Suprapubic skin (tissue), 4 donors: Measurements from ENCODE around the gene CHST13. TPM values are rescaled to one million over a fixed set of nuclear protein-coding genes. Genes with fewer than 3 reads are reported as not detected.

Experiments used
- DNase-seq, 2 donors: peaks; one replicate each; pipeline ENCODE4 v3.0.0-alpha.2; 2019; ENCODE audit warnings: low spot score in 2 of 2
- H3K27ac ChIP-seq: fragments of 200-600 bp; sonication (generic); one replicate; pipeline ENCODE4 v1.5.1; 2019
- H3K27me3 ChIP-seq: fragments of 200-600 bp; sonication (generic); one replicate; pipeline ENCODE4 v1.5.1; 2019
- H3K36me3 ChIP-seq: fragments of 200-600 bp; sonication (generic); one replicate; pipeline ENCODE4 v1.5.1; 2019
- H3K4me1 ChIP-seq: fragments of 200-600 bp; sonication (generic); one replicate; pipeline ENCODE4 v1.5.1; 2019
- H3K4me3 ChIP-seq: fragments of 200-600 bp; sonication (generic); one replicate; pipeline ENCODE4 v1.5.1; 2019; ENCODE audit warnings: mild to moderate bottlenecking
- H3K9me3 ChIP-seq: fragments of 200-600 bp; sonication (generic); one replicate; pipeline ENCODE4 v1.5.1; 2019
- EP300 ChIP-seq: sonication (generic); formaldehyde crosslinking; IDR thresholded peaks from one replicate; pipeline ENCODE4 v1.6.1; 2017; ENCODE audit warnings: antibody characterized with exemption
- POLR2A ChIP-seq, 2 donors: fragments of 450-650 bp; IDR thresholded peaks; one replicate each; pipeline ENCODE4 v1.6.1; 2017; ENCODE audit warnings: antibody characterized with exemption in 2 of 2, mild to moderate bottlenecking in 2 of 2, moderate library complexity in 2 of 2
- POLR2AphosphoS5 ChIP-seq, 3 donors: sonication (generic); formaldehyde crosslinking; IDR thresholded peaks; one replicate each; pipeline ENCODE4 v1.6.1; 2017; ENCODE audit warnings: antibody characterized with exemption in 3 of 3
- WGBS: methylation state at CpG from one replicate; pipeline ENCODE4 v1.1.5; 2018; 5-methylcytosine and 5-hydroxymethylcytosine counted together
- total RNA-seq, 4 donors: library from RNA; depleted of rRNA; stranded (reverse); fragments of >200 nt; gene quantifications; one replicate each; pipeline ENCODE4 v1.1.0, GENCODE V29; 2016
- TF ChIP-seq, protein P1 (sequence below), 2 donors: fragments of 200-600 bp in 1 of 2; fragments of 450-650 bp in 1 of 2; sonication (generic) in 1 of 2; IDR thresholded peaks; one replicate each; pipeline ENCODE4 v1.5.1; 2016 to 2019; ENCODE audit warnings: antibody characterized with exemption in 2 of 2, mild to moderate bottlenecking in 1 of 2, moderate library complexity in 1 of 2

CHST13 gene
- total RNA-seq, 4 donors from 2014 or later, result not detected

DNA sequence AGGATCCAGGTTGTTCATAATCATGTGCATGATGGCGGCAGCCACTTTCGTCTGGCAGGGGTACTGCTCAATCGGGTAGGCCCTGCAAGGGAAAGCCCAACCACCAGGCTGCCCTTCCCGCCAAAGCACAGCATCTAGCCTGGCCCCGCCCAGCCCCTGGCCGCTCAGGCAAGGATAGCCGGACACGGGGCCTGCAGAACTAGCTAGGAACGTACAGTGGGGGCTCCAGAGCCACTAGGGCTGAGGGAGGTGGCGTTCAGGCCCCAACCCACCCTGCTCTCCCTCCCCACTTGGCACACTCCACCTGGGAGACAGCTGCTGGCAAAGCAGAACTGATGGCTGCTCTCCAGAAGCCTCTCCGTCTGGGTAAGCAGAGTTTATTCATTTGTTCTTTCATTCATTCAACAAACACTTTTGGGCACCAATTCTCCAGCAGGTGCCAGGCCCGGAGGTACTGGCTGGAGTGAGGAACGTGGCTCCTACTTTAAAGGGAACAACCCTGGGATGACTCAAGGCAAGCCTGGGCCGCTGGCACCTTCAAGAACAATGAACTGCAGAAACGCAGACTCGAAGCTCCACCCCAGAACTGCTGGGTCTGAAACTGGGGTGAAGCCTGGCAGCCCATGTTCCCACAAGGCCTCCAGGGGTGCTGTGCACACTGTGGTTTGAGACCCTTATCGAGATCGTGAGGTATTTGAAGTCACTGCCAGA lies 14.2 kb upstream of the CHST13 start:
- no peak overlapping the region for H3K27ac ChIP-seq
- TF ChIP-seq POLR2A (IDR thresholded peaks at IDR 0.05), result no peak
- TF ChIP-seq, protein P1, sequence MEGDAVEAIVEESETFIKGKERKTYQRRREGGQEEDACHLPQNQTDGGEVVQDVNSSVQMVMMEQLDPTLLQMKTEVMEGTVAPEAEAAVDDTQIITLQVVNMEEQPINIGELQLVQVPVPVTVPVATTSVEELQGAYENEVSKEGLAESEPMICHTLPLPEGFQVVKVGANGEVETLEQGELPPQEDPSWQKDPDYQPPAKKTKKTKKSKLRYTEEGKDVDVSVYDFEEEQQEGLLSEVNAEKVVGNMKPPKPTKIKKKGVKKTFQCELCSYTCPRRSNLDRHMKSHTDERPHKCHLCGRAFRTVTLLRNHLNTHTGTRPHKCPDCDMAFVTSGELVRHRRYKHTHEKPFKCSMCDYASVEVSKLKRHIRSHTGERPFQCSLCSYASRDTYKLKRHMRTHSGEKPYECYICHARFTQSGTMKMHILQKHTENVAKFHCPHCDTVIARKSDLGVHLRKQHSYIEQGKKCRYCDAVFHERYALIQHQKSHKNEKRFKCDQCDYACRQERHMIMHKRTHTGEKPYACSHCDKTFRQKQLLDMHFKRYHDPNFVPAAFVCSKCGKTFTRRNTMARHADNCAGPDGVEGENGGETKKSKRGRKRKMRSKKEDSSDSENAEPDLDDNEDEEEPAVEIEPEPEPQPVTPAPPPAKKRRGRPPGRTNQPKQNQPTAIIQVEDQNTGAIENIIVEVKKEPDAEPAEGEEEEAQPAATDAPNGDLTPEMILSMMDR (IDR thresholded peaks at IDR 0.05), result no peak
- no peak for TF ChIP-seq POLR2AphosphoS5 (IDR thresholded peaks at IDR 0.05)
- no peak for TF ChIP-seq EP300

DNA sequence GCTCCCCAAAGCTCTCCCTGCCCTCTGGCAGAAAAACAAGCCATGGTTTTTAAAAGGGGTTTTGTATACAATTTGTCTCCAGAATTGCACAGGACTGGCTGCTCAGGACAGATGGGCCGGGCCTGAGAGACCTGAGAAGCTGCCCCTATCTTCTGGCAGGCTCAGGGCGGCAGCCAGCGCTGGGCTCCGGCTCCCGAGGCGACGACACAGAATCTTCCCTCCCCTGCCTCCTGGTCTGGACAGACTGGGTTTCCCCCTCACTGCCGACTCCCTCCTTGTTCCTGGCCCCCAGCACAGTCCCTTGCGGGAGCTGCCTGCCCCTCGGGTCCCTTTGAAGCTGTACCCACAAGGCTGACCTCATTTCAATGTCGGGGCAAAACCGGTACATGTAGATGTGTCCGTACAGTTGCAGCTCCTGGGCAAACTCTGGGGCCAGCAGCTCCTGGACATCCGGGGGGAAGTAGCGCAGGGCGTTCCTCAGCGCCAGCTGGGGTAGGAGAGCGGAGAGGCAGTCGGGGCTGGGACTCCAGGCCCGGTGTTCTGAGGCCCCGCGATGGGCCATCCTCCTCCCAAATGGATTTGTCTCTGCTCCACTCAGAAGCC lies 13.5 kb upstream of the CHST13 start:
- Histone ChIP-seq H3K27ac (no peak overlapping the region), H3K4me3 (no peak overlapping the region), H3K36me3 (no peaks in the 10 kb centered on the region), H3K27me3 (peaks cover 7% of the 10 kb centered on the region), H3K9me3 (no peaks in the 10 kb centered on the region), H3K4me1 (peaks cover 5% of the 10 kb centered on the region)
- WGBS, result 87% methylated on average over 3 of the region's 22 CpGs
- no peak for TF ChIP-seq POLR2AphosphoS5 (IDR thresholded peaks at IDR 0.05)
- no peak for TF ChIP-seq POLR2A (IDR thresholded peaks at IDR 0.05)
- no peak for TF ChIP-seq EP300
- TF ChIP-seq, protein P1 (IDR thresholded peaks at IDR 0.05), result no peak
- peak in 1 of 2 donors; percentile 21 for DNase-seq

More for the DNA sequence above, 14.2 kb upstream of the CHST13 start:
- no peak overlapping the region for H3K4me3 ChIP-seq
- WGBS, result 48% methylated on average over 11 of the region's 18 CpGs
- DNase-seq, result peak in 1 of 2 donors; percentile 51
- peaks cover 5% of the 10 kb centered on the region for H3K4me1 ChIP-seq
- H3K9me3 ChIP-seq, result no peaks in the 10 kb centered on the region
- no peaks in the 10 kb centered on the region for H3K36me3 ChIP-seq
- peaks cover 9% of the 10 kb centered on the region for H3K27me3 ChIP-seq

DNA sequence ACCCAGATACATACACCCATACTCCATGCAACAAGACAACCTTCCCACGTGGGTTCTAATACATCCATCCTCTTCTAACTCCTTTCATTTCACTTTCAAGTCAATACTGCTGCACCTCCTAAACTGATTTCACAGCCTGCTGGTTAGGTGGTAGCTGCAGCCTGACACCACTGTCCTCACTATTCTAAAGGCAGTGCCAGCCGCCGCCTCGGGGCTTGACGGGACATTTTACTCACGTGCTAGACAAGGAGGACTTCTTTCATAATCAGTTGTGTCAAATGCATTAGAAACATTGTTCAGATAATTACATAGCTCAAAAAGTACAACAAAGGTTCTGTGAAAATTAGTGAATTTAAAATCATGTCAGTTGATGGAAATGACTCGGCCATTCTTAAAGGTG lies 12.7 kb upstream of the CHST13 start:
- H3K36me3 ChIP-seq, result no peaks in the 10 kb centered on the region
- peaks cover 5% of the 10 kb centered on the region for H3K4me1 ChIP-seq
- no peaks in the 10 kb centered on the region for H3K9me3 ChIP-seq
- DNase-seq, result no peak
- H3K4me3 ChIP-seq, result no peak overlapping the region
- peaks cover 2% of the 10 kb centered on the region for H3K27me3 ChIP-seq
- WGBS, result 71% methylated on average over 7 of the region's 7 CpGs
- H3K27ac ChIP-seq, result no peak overlapping the region
- TF ChIP-seq EP300, result no peak
- TF ChIP-seq, protein P1 (IDR thresholded peaks at IDR 0.05), result no peak
- no peak for TF ChIP-seq POLR2A (IDR thresholded peaks at IDR 0.05)
- TF ChIP-seq POLR2AphosphoS5 (IDR thresholded peaks at IDR 0.05), result no peak

DNA sequence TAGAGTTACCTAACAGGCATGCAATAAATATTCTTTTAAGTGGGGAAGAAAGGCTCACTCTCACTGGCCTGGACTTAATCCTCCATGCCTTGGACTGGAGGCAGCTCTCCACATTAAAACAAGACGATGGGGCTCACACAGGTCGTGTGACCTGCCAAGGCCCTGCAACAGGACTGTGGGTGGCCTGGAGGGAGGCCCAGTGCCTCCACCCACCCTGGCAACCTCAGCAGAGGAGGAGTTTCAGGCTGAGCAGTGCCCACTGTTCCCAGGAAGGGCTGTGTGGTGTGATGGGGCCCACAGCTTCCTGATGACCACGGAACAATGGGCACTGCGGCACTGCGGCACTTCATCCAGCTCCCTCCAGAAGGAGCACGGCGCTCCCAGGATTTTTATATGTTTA lies 11.9 kb upstream of the CHST13 start:
- 69% methylated on average over 7 of the region's 7 CpGs for WGBS
- Histone ChIP-seq H3K36me3 (no peaks in the 10 kb centered on the region), H3K4me1 (peaks cover 5% of the 10 kb centered on the region), H3K27me3 (no peaks in the 10 kb centered on the region), H3K9me3 (no peaks in the 10 kb centered on the region), H3K4me3 (no peak overlapping the region), H3K27ac (no peak overlapping the region)
- TF ChIP-seq EP300, result no peak
- TF ChIP-seq, protein P1 (IDR thresholded peaks at IDR 0.05), result no peak
- TF ChIP-seq POLR2A (IDR thresholded peaks at IDR 0.05), result no peak
- no peak for TF ChIP-seq POLR2AphosphoS5 (IDR thresholded peaks at IDR 0.05)
- DNase-seq, result no peak

DNA sequence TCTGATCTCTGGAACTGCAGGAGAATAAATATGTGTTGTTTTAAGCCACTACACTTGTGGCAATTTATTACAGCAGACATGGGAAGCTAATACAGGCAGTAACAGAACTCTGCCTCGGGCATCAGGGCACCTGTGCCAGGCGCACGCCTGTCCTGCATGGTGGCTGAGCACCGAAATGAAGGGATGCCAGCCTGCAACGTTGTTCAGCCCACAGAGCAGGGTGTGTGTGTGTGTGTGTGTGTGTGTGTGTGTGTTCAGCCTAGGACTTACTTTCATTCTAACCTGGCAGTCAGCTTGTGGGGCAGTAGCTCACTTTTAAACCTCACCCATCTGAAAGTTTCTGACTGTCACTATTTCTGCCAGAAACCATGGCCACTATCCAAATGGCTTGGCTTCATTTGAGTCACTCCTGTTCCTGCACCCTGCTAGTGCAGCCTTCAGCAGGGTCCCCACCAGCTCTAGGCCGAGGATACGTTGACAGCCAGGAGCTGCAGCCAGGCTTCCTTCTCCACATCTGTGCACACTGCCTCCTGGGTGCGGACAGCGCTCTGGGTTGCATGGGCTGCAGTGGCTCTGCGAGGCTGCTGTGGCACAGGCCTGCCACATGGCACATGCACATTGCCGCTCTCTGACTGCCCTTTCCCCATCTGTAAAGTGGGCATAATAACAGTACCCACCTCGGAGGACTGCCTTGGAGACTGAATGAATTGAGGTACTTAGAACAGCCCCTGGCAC lies 10.9 kb upstream of the CHST13 start:
- Histone ChIP-seq H3K27me3 (peaks cover 1% of the 10 kb centered on the region), H3K27ac (no peak overlapping the region), H3K9me3 (no peaks in the 10 kb centered on the region), H3K4me3 (no peak overlapping the region), H3K36me3 (no peaks in the 10 kb centered on the region), H3K4me1 (peaks cover 5% of the 10 kb centered on the region)
- WGBS, result 30% methylated on average over 5 of the region's 12 CpGs
- DNase-seq, result no peak
- no peak for TF ChIP-seq POLR2A (IDR thresholded peaks at IDR 0.05)
- TF ChIP-seq, protein P1 (IDR thresholded peaks at IDR 0.05), result no peak
- TF ChIP-seq POLR2AphosphoS5 (IDR thresholded peaks at IDR 0.05), result no peak
- no peak for TF ChIP-seq EP300
